KOPT-K1 (cell line): ENCODE measurements around the gene PABPN1L.

Experiments
- H3K27ac ChIP-seq: fragments of 200-600 bp; sonication (generic); 2 replicates; pipeline ENCODE4 v1.5.1; 2016; ENCODE audit warnings: antibody characterized with exemption, mild to moderate bottlenecking, low read depth, low read length; ENCODE audit not compliant: poor library complexity, severe bottlenecking
- H3K36me3 ChIP-seq: fragments of 200-600 bp; sonication (generic); 2 replicates; pipeline ENCODE4 v1.5.1; 2017; ENCODE audit warnings: antibody characterized with exemption, mild to moderate bottlenecking, low read length, moderate library complexity; ENCODE audit not compliant: insufficient read depth
- H3K9me3 ChIP-seq: fragments of 200-600 bp; sonication (generic); 2 replicates; pipeline ENCODE4 v1.5.1; 2017; ENCODE audit warnings: antibody characterized with exemption, low read length, mild to moderate bottlenecking; ENCODE audit not compliant: insufficient read depth, poor library complexity, severe bottlenecking

Gene PABPN1L

GRCh38 chr16:88856122-88856827 is 10.2 kb downstream of the PABPN1L start:
- Histone ChIP-seq H3K27ac (peak overlapping the region; percentile 62), H3K36me3 (peaks cover 27% of the 10 kb centered on the region), H3K9me3 (no peaks in the 10 kb centered on the region)

GRCh38 chr16:88855736-88856121 is 10.7 kb downstream of the PABPN1L start:
- Histone ChIP-seq H3K27ac (no peak overlapping the region), H3K36me3 (peaks cover 22% of the 10 kb centered on the region), H3K9me3 (no peaks in the 10 kb centered on the region)

- Histone ChIP-seq H3K36me3 (peaks cover 16% of the 10 kb centered on the region), H3K27ac (no peak overlapping the region), H3K9me3 (no peaks in the 10 kb centered on the region)
Measured at GRCh38 chr16:88855176-88855575, 11.3 kb downstream of the PABPN1L start.

GRCh38 chr16:88854306-88855111 is 12.0 kb downstream of the PABPN1L start:
- Histone ChIP-seq H3K27ac (no peak overlapping the region), H3K9me3 (no peaks in the 10 kb centered on the region), H3K36me3 (peaks cover 9% of the 10 kb centered on the region)

GRCh38 chr16:88853325-88853941 is 13.0 kb downstream of the PABPN1L start:
- no peaks in the 10 kb centered on the region for H3K9me3 ChIP-seq
- H3K27ac ChIP-seq: no peak overlapping the region
- H3K36me3 ChIP-seq: no peaks in the 10 kb centered on the region

GRCh38 chr16:88851616-88852015 is 14.8 kb downstream of the PABPN1L start:
- no peaks in the 10 kb centered on the region for H3K9me3 ChIP-seq
- H3K27ac ChIP-seq: no peak overlapping the region
- H3K36me3 ChIP-seq: no peaks in the 10 kb centered on the region

GRCh38 chr16:88850531-88851199 is 15.8 kb downstream of the PABPN1L start:
- Histone ChIP-seq H3K36me3 (no peaks in the 10 kb centered on the region), H3K9me3 (no peaks in the 10 kb centered on the region)

GRCh38 chr16:88848557-88848956 is 17.9 kb downstream of the PABPN1L start:
- Histone ChIP-seq H3K27ac (no peak overlapping the region), H3K9me3 (no peaks in the 10 kb centered on the region), H3K36me3 (no peaks in the 10 kb centered on the region)

More at GRCh38 chr16:88850531-88851199, 15.8 kb downstream of the PABPN1L start:
- H3K27ac ChIP-seq: no peak overlapping the region

GRCh38 chr16:88847654-88848053 is 18.8 kb downstream of the PABPN1L start:
- Histone ChIP-seq H3K27ac (no peak overlapping the region), H3K9me3 (no peaks in the 10 kb centered on the region), H3K36me3 (no peaks in the 10 kb centered on the region)

- Histone ChIP-seq H3K27ac (no peak overlapping the region), H3K9me3 (no peaks in the 10 kb centered on the region), H3K36me3 (no peaks in the 10 kb centered on the region)
Measured at GRCh38 chr16:88846088-88846487, 20.4 kb downstream of the PABPN1L start.

GRCh38 chr16:88844419-88845036 is 21.9 kb downstream of the PABPN1L start:
- Histone ChIP-seq H3K27ac (no peak overlapping the region), H3K36me3 (no peaks in the 10 kb centered on the region), H3K9me3 (no peaks in the 10 kb centered on the region)

GRCh38 chr16:88843256-88843655 is 23.2 kb downstream of the PABPN1L start:
- no peaks in the 10 kb centered on the region for H3K36me3 ChIP-seq
- H3K9me3 ChIP-seq: no peaks in the 10 kb centered on the region
- no peak overlapping the region for H3K27ac ChIP-seq

- no peaks in the 10 kb centered on the region for H3K36me3 ChIP-seq
- no peak overlapping the region for H3K27ac ChIP-seq
- H3K9me3 ChIP-seq: no peaks in the 10 kb centered on the region
Measured at GRCh38 chr16:88842806-88843205, 23.7 kb downstream of the PABPN1L start.

GRCh38 chr16:88842308-88842756 is 24.1 kb downstream of the PABPN1L start:
- Histone ChIP-seq H3K36me3 (no peaks in the 10 kb centered on the region), H3K27ac (no peak overlapping the region), H3K9me3 (no peaks in the 10 kb centered on the region)
